Right lobe of liver (tissue), 4 donors: Measurements from ENCODE around the gene GCKR.

Experiments used
- POLR2A ChIP-seq: fragments of 450-650 bp; IDR thresholded peaks from one replicate; pipeline ENCODE4 v1.6.1; 2017; ENCODE audit warnings: antibody characterized with exemption, mild to moderate bottlenecking
- TF ChIP-seq, protein P1 (sequence below), 4 donors: fragments of 200-600 bp in 3 of 4; fragments of 450-650 bp in 1 of 4; IDR thresholded peaks; one replicate each; pipeline versions ENCODE4 v1.5.1 to v1.8.0; 2016 to 2022; ENCODE audit warnings: antibody characterized with exemption in 4 of 4, mild to moderate bottlenecking in 2 of 4
- donor health status: DM: no; HTN: no; CAD: no.
- donor health status: DM: no; HTN: no; CAD: no.
- donor health status: DM: no; HTN: yes; CAD: no.

DNA sequence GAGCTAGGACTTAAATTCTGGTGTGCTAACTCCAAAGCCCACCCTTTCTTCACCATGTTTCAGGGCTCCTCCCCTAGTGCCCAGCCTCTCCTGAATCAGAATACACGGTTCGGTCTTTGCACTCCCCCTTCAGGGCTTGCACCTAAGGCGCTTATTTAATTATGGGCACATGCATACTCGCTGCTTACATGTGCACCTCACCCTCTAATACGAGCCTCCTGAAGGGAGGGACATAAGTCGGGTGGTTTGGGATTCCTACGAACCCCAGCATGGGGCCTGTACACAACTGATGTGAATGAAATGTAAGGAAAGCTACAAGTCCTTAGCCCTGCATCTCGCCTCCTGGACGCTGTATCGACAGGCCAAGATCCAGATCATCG is 7.5 kb upstream of the GCKR start:
- TF ChIP-seq, protein P1, sequence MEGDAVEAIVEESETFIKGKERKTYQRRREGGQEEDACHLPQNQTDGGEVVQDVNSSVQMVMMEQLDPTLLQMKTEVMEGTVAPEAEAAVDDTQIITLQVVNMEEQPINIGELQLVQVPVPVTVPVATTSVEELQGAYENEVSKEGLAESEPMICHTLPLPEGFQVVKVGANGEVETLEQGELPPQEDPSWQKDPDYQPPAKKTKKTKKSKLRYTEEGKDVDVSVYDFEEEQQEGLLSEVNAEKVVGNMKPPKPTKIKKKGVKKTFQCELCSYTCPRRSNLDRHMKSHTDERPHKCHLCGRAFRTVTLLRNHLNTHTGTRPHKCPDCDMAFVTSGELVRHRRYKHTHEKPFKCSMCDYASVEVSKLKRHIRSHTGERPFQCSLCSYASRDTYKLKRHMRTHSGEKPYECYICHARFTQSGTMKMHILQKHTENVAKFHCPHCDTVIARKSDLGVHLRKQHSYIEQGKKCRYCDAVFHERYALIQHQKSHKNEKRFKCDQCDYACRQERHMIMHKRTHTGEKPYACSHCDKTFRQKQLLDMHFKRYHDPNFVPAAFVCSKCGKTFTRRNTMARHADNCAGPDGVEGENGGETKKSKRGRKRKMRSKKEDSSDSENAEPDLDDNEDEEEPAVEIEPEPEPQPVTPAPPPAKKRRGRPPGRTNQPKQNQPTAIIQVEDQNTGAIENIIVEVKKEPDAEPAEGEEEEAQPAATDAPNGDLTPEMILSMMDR (IDR thresholded peaks at IDR 0.05) = no peak
- no peak for TF ChIP-seq POLR2A
